IMR-90 (cell line): ENCODE results near the gene MYO9B. TPM values are rescaled to one million over a fixed set of nuclear protein-coding genes. Genes with fewer than 3 reads are reported as not detected.

Experiments used
- ATAC-seq: fragments of 200-7000 bp; cut with Tn5 transposase; 2 replicates; pipeline ENCODE4 v1.9.1; 2020; ENCODE audit warnings: low read depth, mild to moderate bottlenecking, moderate library complexity
- BruUV-seq: library from RNA; stranded (reverse); fragments of 400-500 nt; replicated peaks from 2 replicates; lab custom pipeline; 2021; lab: Mats Ljungman, UMichigan
- CTCF ChIA-PET: fragments of 300-600 bp; formaldehyde crosslinking; extraction: SDS; loops from one replicate; lab custom pipeline; 2021; ENCODE audit warnings: antibody characterized with exemption; lab: Yijun Ruan, JAX
- POLR2A ChIA-PET: fragments of 300-600 bp; sonication (Branson Sonifier 250); formaldehyde crosslinking; loops from one replicate; lab custom pipeline; 2022; ENCODE audit warnings: antibody characterized with exemption; ENCODE audit not compliant: unreplicated experiment; lab: Charles Lee
- DNase-seq: peaks from one replicate; pipeline ENCODE4 v3.0.0; 2013
- H2AFZ ChIP-seq: replicated peaks from 2 replicates; pipeline ENCODE3; 2013; ENCODE audit warnings: low read length, mild to moderate bottlenecking; ENCODE audit not compliant: poor library complexity
- H2AK5ac ChIP-seq: 2 replicates; pipeline ENCODE4 v1.6.1; 2013; ENCODE audit warnings: low read depth, low read length, inconsistent platforms
- H2AK9ac ChIP-seq: replicated peaks from 2 replicates; pipeline ENCODE3; 2013; ENCODE audit warnings: mild to moderate bottlenecking, low read depth, low read length, moderate library complexity; ENCODE audit not compliant: poor library complexity
- H2BK120ac ChIP-seq: 2 replicates; pipeline ENCODE4 v1.6.1; 2013; ENCODE audit warnings: low read depth, low read length, inconsistent platforms
- H2BK15ac ChIP-seq: 3 replicates; pipeline ENCODE4 v1.6.1; 2013; ENCODE audit warnings: low read depth, low read length, inconsistent platforms
- H2BK20ac ChIP-seq: 2 replicates; pipeline ENCODE4 v1.6.1; 2013; ENCODE audit warnings: low read depth, mild to moderate bottlenecking, inconsistent platforms, low read length, moderate library complexity
- H2BK5ac ChIP-seq: 2 replicates; pipeline ENCODE4 v1.6.1; 2013; ENCODE audit warnings: mild to moderate bottlenecking, low read depth, low read length, inconsistent platforms; ENCODE audit not compliant: poor library complexity, severe bottlenecking
- H3K14ac ChIP-seq: replicated peaks from 2 replicates; pipeline ENCODE4 v1.6.1; 2013; ENCODE audit warnings: low read depth, low read length, inconsistent platforms
- H3K18ac ChIP-seq: 2 replicates; pipeline ENCODE4 v1.6.1; 2013; ENCODE audit warnings: low read depth, low read length, control low read depth
- H3K23ac ChIP-seq: 2 replicates; pipeline ENCODE4 v1.6.1; 2013; ENCODE audit warnings: low read depth, low read length, inconsistent platforms
- H3K27ac ChIP-seq: 2 replicates; pipeline ENCODE4 v1.5.1; 2013; ENCODE audit warnings: mild to moderate bottlenecking, control low read depth, low read length; ENCODE audit not compliant: insufficient read depth
- H3K27me3 ChIP-seq: 2 replicates; pipeline ENCODE4 v1.6.1; 2013; ENCODE audit warnings: low read length; ENCODE audit not compliant: control insufficient read depth, insufficient read depth
- H3K36me3 ChIP-seq: 2 replicates; pipeline ENCODE4 v1.6.1; 2013; ENCODE audit warnings: low read length, mixed read lengths; ENCODE audit not compliant: control insufficient read depth, insufficient read depth
- H3K4ac ChIP-seq: 2 replicates; pipeline ENCODE4 v1.6.1; 2013; ENCODE audit warnings: low read depth, low read length, inconsistent platforms
- H3K4me1 ChIP-seq: 2 replicates; pipeline ENCODE4 v1.6.1; 2013; ENCODE audit warnings: low read length, mixed read lengths; ENCODE audit not compliant: control insufficient read depth, insufficient read depth
- H3K4me2 ChIP-seq: 2 replicates; pipeline ENCODE4 v1.6.1; 2013; ENCODE audit warnings: low read depth, mild to moderate bottlenecking, control low read depth, low read length, moderate library complexity
- H3K4me3 ChIP-seq: 2 replicates; pipeline ENCODE4 v1.5.1; 2013; ENCODE audit warnings: low read depth, mild to moderate bottlenecking, control low read depth, low read length, moderate library complexity; ENCODE audit not compliant: insufficient read depth
- H3K56ac ChIP-seq: 2 replicates; pipeline ENCODE4 v1.6.1; 2013; ENCODE audit warnings: low read length, inconsistent platforms; ENCODE audit not compliant: insufficient read depth; ENCODE audit errors: extremely low read depth
- H3K79me1 ChIP-seq, 2 experiments: 2 replicates each; pipeline ENCODE4 v1.6.1; 2013; ENCODE audit warnings: low read length in 2 of 2, inconsistent platforms in 1 of 2, low read depth in 1 of 2
- H3K9ac ChIP-seq: 2 replicates; pipeline ENCODE4 v1.6.1; 2013; ENCODE audit warnings: low read depth, low read length, control low read depth
- H3K9me1 ChIP-seq: 2 replicates; pipeline ENCODE4 v1.6.1; 2013; ENCODE audit warnings: low read length, inconsistent platforms; ENCODE audit not compliant: insufficient read depth
- H3K9me3 ChIP-seq: 2 replicates; pipeline ENCODE4 v1.6.1; 2013; ENCODE audit warnings: low read length; ENCODE audit not compliant: control insufficient read depth, insufficient read depth
- H4K20me1 ChIP-seq: 2 replicates; pipeline ENCODE4 v1.6.1; 2013; ENCODE audit warnings: low read length, inconsistent platforms; ENCODE audit not compliant: insufficient read depth
- H4K5ac ChIP-seq: 2 replicates; pipeline ENCODE4 v1.6.1; 2013; ENCODE audit warnings: mild to moderate bottlenecking, low read depth, low read length, control low read depth
- H4K8ac ChIP-seq, 2 experiments: 2 replicates each; pipeline ENCODE4 v1.6.1; 2013; ENCODE audit warnings: low read depth in 2 of 2, low read length in 2 of 2, control low read depth in 1 of 2, inconsistent platforms in 1 of 2
- H4K91ac ChIP-seq: 2 replicates; pipeline ENCODE4 v1.6.1; 2013; ENCODE audit warnings: low read depth, low read length, inconsistent platforms; ENCODE audit not compliant: insufficient read depth
- CEBPB ChIP-seq: IDR thresholded peaks from 2 replicates; pipeline ENCODE4 v1.6.1; 2012; ENCODE audit warnings: low read depth, low read length, improper control_type of control experiment
- MAFK ChIP-seq: IDR thresholded peaks from 2 replicates; pipeline ENCODE4 v1.6.1; 2012; ENCODE audit warnings: low read depth, low read length, improper control_type of control experiment
- MXI1 ChIP-seq: IDR thresholded peaks from 2 replicates; pipeline ENCODE4 v1.6.1; 2012; ENCODE audit warnings: low read depth, mild to moderate bottlenecking, low read length, moderate library complexity, borderline replicate concordance
- RCOR1 ChIP-seq: IDR thresholded peaks from 2 replicates; pipeline ENCODE4 v1.6.1; 2012; ENCODE audit warnings: mild to moderate bottlenecking, low read length, improper control_type of control experiment; ENCODE audit not compliant: insufficient replicate concordance
- RFX5 ChIP-seq: IDR thresholded peaks from 2 replicates; pipeline ENCODE4 v1.8.0; 2012; ENCODE audit warnings: low read depth, mild to moderate bottlenecking, low read length, moderate library complexity
- WGBS, 2 experiments: methylation state at CpG; one replicate each; pipeline versions ENCODE4 v1.1.5 to v1.1.7; 2013; ENCODE audit warnings: missing lambda C conversion rate in 2 of 2; ENCODE audit not compliant: insufficient read length in 1 of 2; ENCODE audit errors: extremely low coverage in 2 of 2; 5-methylcytosine and 5-hydroxymethylcytosine counted together
- dilution Hi-C: fragments of 300-500 bp; cut with HindIII; formaldehyde crosslinking; loops from one replicate; pipeline ENCODE4 v1.14.3; 2018; ENCODE audit warnings: low sequenced_read_pairs; ENCODE audit not compliant: unreplicated experiment
- in situ Hi-C: fragments of 300-500 bp; cut with MboI; formaldehyde crosslinking; loops from 3 replicates; pipeline ENCODE4 v1.14.3; 2019; ENCODE audit warnings: low sequenced_read_pairs, inconsistent platforms, mixed read lengths
- intact Hi-C: fragments of 100-400 bp; cut with micrococcal nuclease; formaldehyde crosslinking; loops from 2 replicates; pipeline ENCODE4 v1.10.0; 2022
- polyA plus RNA-seq, 3 experiments: library from polyadenylated mRNA; depleted of rRNA; stranded (reverse); fragments of >200 nt; gene quantifications; 2 replicates each; pipeline ENCODE4 v1.2.3, GENCODE V29; 2012; ENCODE audit warnings: low replicate concordance in 1 of 3
- total RNA-seq: library from RNA; depleted of rRNA; stranded (reverse); fragments of >200 nt; gene quantifications from 2 replicates; pipeline ENCODE4 v1.2.3, GENCODE V29; 2012

Gene MYO9B
- total and polyA plus RNA-seq, 2 of the 4 experiments (the other 2 are of a cell fraction): 61.8 to 77.8 TPM

DNA sequence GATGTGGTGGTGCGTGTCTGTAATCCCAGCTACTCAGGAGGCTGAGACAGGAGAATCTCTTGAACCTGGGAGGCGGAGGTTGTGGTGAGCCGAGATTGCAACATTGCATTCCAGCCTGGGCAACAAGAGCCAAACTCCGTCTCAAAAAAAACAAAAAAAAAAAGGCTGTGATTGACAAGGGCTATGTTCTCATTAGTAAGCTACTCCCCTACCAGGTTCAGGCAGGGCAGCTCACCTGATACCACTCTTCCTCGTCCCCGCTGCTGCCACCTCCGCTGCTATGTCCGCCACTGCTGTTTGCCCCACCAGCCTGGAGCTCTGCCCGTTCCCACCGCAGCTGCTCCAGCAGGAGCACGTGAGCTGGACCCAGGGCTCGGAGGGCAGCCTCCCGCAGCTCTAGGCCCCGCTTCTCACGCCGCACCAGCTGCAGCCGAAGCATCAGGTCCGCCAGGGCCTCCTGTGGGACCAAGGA, 179.6 kb downstream of the MYO9B start:
- TF ChIP-seq MAFK: no peak
- TF ChIP-seq RCOR1: no peak
- TF ChIP-seq MXI1: no peak
- no peak for TF ChIP-seq RFX5
- TF ChIP-seq CEBPB: no peak
- Histone ChIP-seq H2BK20ac (no peak overlapping the region), H2AFZ (no peak overlapping the region), H2BK5ac (no peak overlapping the region), H3K27ac (no peak overlapping the region), H3K23ac (no peak overlapping the region), H3K18ac (no peak overlapping the region), H4K91ac (no peak overlapping the region), H4K8ac (no peak overlapping the region), H4K20me1 (no peaks in the 10 kb centered on the region), H3K9me3 (peaks cover 10% of the 10 kb centered on the region), H4K5ac (no peak overlapping the region), H3K56ac (no peak overlapping the region), H3K9me1 (no peaks in the 10 kb centered on the region), H3K14ac (no peak overlapping the region), H2BK15ac (no peak overlapping the region), H3K27me3 (no peaks in the 10 kb centered on the region; the same call in 1 of the 2 replicates), H3K4me3 (no peak overlapping the region), H3K9ac (no peak overlapping the region), H3K79me1 (no peaks in the 10 kb centered on the region), H3K4ac (no peak overlapping the region), H3K4me2 (no peak overlapping the region), H3K4me1 (no peaks in the 10 kb centered on the region), H3K36me3 (no peaks in the 10 kb centered on the region), H2BK120ac (no peak overlapping the region), H2AK9ac (no peak overlapping the region), H2AK5ac (no peak overlapping the region)
- intact Hi-C loops (no loop called here), dilution Hi-C loops (no loop called here), in situ Hi-C loops (no loop called here)
- no TSS peak for BruUV-seq
- ChIA-PET CTCF (no interaction called here), POLR2A (interaction anchor here (0.6 kb wide), 1 partner anchor 24 kb away, joined by 10 read pairs; no protein-coding TSS in a partner anchor)
- WGBS, 2 experiments: 51% methylated on average over 5 of the region's 18 CpGs; no CpG with 5 or more reads in 1 of the 2 experiments
- DNase-seq (no peak), ATAC-seq (no peak)
